NCI-H1048 (cell line): ENCODE data around the gene SUSD6.

ENCODE experiments used
- DNase-seq: peaks from one replicate; lab custom pipeline; 2025; lab: John Stamatoyannopoulos, UW

Gene SUSD6

DNA sequence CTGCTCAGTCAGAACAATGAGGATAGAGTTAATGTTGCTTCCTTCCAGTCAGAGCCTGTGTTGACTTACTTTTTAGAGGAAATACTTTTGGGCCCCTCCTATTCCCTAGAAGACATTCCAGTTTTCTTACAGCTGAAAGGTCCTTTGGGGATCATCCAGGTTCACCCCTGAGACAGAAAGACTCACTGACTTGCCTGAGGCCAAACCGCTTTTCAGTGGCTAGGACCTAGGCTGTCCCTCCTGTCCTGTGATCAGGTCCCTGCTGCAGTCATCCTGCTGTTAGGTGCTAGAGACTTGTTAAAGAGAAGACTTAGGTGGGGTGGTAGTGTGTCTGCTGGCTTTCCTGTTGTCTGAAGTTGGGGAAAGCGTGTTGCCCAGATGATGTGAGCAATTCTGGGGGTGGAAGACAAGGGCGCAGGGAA, 39.6 kb downstream of the SUSD6 start:
- DNase-seq = no peak

DNA sequence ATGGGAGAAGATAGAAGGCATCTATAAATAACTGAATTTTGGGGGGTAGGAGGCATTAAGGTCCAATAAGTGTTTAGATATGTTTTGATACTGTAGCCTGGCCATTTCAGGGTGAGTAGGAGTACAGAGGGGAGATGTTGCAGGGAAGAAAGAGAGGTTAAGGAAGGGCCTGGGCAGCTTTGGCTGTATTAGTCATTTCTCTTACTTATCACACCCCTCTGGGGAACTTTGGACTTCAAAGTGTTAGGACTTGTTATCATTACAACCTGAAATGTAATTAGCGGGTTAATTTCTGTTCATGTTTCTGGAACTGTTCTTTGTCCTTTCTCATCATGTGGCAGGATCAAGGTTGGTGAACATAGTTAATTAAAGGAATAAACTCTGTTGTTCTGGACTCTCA, 40.3 kb downstream of the SUSD6 start:
- no peak for DNase-seq

DNA sequence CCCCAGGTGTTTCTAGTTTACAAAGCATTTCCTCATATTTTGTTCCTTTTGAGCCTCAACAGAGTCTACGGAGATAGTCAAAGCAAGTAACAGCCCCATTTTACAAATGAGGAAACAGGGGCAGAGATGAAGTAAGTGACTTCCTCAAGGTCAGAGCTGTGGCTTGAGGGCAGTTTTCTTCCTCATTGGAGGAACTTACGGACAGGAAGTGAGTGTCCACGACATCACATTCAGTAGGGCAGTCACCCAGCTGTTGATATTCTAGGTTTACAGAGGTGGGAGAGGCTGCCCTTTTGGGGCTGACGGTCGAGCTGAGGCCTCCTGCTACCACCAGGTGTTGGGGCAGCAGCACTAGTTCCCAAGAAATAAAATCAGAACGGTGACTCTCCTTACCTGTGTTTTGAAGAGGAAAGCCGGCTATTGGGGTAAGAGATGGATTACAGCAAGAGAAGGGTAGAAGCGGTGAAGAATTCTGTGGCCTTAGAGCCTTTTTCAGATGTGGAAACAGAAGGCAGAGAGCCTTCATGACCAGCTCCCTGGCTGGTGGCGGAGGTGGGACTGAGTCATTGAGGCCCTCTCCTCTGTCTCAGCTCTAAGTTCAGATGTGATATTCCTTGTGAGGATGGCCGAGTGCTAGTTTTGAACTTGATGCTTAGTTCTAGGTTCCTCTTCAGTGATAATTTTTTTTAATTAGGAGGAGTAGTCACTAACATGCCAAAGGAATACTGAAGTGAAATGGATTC, 41.7 kb downstream of the SUSD6 start:
- no peak for DNase-seq

GRCh38 chr14:69654116-69654515, 42.7 kb downstream of the SUSD6 start:
- no peak for DNase-seq

DNA sequence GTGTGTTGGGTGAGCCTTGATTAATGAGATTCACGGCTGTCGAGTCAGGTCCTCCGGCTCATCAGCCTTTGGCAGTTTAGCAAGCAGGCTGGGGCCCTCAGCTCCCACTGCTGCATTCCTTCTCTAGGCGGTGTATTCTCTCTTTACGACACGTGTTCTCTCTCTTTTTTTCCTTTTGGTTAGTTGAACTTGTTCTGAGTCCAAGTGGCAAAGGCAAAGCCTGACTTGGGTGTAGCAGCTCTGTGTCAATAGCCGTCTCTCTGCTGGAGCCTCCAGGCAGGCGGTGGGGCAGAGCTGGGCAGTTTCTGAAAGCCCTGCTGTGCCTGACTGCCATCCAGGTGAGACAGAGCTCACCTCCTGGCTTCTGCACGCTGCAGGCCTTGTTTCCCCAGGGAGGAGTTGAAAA, 46.6 kb downstream of the SUSD6 start:
- DNase-seq = no peak

DNA sequence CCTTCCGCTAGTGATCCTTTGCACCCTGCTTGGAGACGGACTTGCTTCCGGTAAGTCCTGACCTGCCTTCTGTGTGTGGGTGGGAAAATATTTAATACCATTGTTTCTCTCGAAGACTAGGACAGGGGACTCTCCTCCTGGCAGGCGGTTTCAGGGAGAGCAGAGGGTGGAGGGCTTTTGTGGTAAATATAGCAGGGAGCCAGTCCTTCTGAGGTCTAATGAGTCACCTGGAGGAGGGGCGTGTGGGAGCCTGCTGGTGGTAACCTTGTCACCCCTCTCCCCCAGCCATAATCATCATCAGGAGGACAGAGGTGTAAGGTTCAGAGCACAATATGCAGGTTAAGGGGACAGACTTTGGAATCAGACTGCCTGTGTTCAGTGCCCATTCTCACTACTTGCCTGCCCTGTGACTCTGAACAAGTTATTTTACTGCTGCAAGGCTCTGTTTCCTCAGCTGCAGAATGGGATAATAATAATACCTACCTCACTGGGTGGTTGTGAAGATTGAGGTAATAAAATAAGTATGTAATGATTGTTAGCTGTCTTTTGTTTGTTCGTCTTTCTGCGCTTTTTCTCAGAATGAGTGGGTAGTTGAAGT, 47.4 kb downstream of the SUSD6 start:
- no peak for DNase-seq

DNA sequence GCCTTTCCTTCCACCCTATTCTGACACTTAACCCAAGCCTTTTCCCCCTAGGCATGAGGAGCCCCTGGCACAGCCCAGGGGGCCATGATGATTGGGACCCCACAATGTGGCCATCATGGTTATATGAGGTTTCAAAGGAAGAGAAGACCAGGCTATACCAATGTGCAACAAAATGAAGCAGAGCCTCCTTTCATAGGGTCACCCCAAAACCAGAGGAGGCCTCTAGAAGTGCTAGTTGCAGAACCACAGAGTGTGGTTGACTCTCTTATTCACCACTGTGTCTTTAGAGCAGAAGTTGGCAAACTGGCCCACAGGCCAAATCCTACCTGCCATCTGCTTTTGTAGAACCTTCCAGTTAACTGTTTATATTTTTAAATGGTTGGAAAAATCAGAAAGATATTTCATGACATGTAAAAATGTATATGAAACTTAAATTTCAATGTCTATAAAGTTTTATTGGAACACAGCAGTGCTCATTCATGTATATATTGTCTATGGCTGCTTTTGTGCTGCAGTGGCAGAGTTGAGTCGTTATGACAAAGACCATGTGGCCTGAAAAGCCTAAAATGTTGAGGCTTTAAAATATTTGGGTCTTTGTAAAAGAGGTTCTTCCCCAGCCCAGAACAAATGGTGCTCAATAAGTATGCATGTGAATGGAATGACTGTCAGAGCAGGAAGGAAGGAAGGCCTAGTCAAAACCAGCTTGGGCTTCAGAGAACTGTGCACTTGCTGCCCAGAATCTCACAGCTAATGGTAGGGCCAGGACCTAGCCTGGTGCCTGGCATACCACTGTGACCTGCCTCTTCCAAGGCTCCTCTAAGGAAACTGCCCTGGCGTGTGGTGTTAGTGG, 49.2 kb downstream of the SUSD6 start:
- no peak for DNase-seq

DNA sequence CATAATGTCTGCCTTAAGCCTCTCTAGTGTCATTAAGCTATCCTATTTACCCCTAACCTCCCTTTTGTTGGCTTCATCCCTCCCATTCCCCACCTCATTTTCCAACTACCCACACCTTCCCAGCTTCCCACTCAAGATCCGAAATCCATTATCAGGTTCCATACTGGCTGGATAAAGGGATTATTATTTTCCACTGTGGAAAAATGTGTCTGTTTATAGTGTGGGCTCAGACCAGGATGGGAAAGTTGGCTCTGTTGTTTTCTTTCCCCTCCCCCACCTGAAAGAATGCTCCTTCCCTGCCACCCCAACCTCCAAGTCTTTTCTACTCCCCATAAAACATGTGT, 49.8 kb downstream of the SUSD6 start:
- no peak for DNase-seq

DNA sequence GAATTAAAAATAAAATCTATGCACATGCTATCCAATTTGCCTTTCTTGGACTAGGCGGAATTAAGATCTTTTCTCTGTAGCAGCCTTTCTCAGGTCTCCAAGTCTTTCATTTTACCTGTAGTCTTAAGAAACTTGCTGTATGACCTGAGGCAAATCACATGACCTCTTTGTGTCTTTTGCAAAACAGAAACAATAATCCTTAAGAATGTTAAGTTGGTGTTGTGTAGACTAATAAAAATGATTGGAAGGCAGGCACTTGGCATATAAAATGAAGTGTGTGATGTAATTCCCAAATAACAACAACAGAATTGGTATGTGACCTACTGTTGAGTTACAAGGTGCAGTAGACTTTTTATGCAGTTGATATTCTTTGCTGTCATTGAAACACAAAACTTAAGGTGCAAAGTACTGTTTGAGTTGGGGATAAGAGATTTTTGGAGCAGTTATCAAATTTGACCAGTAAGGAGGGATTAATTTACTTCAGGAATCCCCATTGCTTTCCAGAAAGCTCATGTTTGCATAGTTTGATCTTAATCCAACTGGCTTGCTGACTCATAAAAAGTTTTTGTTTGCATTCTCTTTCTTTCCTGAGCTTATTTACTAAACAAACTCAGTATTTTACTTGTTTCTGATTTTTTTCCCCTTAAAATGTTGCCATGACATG, 51.4 kb downstream of the SUSD6 start:
- no peak for DNase-seq

- no peak for DNase-seq
Measured at GRCh38 chr14:69663300-69663643, 51.9 kb downstream of the SUSD6 start.

DNA sequence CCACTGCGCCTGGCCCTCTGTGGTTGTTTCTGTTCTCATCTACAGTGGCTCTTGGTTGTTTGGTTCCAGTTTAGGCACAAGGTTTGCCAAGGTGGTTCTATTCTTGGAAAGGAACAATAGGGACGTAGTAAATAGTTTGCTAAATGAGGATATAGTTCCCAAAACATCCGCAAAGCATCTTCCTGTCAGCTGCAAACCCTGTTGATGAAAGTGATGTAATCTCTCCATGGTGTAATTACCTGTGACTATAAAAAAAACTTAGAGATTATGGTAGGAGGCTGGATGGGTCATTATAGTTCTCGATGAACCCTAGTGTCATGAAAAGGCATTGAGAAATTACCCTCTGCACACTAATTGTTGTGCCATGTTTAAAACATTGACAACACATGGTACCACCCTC, 52.9 kb downstream of the SUSD6 start:
- no peak for DNase-seq

DNA sequence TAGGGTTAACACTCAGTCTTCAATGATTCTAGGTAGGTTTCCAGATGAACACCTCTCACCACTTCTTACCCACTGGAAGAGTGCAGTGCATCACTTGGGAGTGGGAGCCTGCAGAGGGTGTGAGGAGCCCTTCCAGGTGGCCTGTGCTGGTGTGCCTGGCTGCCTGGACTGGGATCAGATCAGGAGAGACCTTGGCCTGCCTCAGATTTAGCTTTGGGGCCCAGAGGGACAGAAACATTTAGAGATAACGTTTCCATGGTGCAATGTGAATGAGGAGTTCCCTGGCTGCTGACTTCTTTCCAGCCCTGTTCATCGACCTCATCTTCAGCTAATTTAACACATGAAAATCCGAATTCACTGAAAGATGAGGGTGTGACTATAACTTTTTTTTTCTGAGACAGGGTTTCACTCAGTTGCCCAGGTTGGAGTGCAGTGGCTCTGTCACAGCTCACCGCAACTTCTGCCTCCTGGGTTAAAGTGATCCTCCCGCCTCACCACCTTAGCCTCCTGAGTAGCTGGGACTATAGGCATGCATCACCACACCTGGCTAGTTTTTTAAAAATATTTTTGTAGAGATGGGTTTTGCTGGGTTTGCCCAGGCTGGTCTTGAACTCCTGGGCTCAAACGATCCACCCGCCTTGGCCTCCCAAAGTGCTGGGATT, 53.6 kb downstream of the SUSD6 start:
- DNase-seq = no peak

GRCh38 chr14:69665631-69666030, 54.2 kb downstream of the SUSD6 start:
- no peak for DNase-seq

- no peak for DNase-seq
Measured at GRCh38 chr14:69666112-69666511, 54.7 kb downstream of the SUSD6 start.

GRCh38 chr14:69666690-69667211, 55.4 kb downstream of the SUSD6 start:
- no peak for DNase-seq

DNA sequence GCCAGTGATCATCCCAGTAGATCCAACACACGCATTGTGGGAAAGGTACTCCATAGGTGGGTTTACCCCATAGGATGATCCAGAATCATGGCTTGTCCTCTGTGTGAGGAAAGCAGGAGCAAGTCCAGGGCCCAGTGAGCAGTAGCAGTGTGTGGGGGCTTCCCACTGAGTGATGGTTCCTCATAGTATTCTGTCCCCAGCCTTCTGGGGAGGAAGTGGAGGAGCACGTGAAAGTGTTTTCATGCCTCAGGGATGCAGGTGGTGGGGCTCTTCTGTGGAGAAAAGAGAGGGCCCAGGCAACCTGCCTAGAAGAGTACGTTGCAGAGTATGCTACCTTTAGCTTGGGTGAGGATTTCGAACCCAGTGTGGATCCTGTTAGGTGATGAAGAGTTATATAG, 56.5 kb downstream of the SUSD6 start:
- no peak for DNase-seq

DNA sequence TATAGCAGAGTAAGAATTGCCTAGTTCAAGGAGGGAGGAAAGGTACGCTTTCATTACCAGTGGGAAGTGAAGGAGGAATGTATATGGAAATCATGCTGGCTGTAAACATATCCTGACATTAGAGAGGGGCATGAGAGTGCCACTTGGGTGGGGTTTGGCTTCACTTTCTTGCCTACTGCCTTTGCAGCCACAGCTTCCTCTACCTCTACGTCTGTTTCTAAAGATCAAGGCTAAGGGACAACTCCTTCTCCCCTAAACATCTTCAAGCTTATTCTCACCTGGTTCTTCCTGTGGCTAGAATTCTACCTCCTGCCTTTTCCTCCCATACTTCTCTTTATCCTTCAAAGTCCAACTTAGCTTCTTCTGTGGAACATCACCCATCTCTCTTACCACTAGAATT, 58.0 kb downstream of the SUSD6 start:
- no peak for DNase-seq

DNA sequence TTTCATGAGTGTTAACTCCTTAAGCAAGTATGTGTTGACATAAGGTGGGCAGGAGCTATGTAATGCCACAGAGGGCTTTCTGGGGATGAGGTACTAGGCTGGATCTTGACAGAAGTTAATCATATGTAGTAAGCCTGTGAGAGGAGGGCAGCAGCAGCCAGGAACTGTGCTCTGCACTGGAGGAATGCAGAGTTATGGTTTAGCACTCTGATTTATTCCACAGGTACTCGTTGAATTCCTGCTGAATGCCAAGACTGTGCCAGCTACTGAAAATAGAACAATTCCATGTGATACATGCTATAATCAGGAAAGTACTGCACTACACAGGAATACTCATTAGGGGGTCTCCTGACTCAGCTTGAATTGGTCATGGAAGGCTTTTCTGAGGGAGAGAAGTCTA, 58.7 kb downstream of the SUSD6 start:
- DNase-seq = no peak

GRCh38 chr14:69671365-69672030, 60.1 kb downstream of the SUSD6 start:
- no peak for DNase-seq

DNA sequence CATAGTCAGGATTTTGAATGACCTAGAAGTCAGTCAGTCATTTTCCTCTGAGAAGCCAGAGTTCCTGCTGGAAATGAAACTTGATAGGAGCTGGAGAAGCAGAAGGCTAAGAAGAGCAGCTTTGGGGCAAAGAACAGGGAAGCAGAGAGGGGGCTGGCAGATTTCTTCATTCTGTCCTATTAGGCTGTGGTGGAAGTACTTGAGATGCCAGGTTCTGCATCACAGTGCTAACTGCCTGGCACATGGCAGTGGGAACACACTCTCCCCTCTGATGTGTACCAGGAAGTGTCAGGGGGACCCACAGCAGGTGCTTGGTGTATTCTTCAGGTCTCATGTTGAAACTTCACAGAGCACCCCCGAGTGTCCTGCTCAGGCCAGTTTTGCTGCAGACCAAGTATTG, 61.0 kb downstream of the SUSD6 start:
- DNase-seq = no peak

DNA sequence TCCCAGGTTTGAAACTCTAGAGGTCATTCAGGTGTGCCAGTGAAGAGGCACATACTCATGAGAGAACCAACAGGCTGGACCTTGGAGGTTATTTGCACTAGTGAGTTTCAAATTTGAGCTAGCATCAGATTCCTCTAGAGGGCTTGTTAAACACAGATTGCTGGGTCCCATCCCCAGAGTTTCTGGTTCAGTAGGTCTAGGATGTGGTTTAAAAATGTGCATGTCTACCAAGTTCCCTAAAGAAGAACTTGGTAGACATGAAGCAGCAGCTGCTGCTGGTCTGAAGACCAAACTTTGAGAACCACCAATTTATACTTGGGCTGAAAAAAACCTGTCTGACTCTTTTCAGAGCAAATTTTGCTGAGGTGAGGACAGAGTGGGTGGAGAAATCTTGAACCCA, 61.7 kb downstream of the SUSD6 start:
- no peak for DNase-seq
